Suprapubic skin (tissue), 4 donors: ENCODE measurements around the gene DTNBP1. TPM values are rescaled to one million over a fixed set of nuclear protein-coding genes. Genes with fewer than 3 reads are reported as not detected.
"Not testable (repeated sequence)": the region's sequence is repeated elsewhere in the genome, so short reads cannot be mapped to it uniquely, and the experiment has no call there.

Source experiments
- DNase-seq, 2 donors: peaks; one replicate each; pipeline ENCODE4 v3.0.0-alpha.2; 2019; ENCODE audit warnings: low spot score in 2 of 2
- H3K27ac ChIP-seq: fragments of 200-600 bp; sonication (generic); one replicate; pipeline ENCODE4 v1.5.1; 2019
- H3K27me3 ChIP-seq: fragments of 200-600 bp; sonication (generic); one replicate; pipeline ENCODE4 v1.5.1; 2019
- H3K36me3 ChIP-seq: fragments of 200-600 bp; sonication (generic); one replicate; pipeline ENCODE4 v1.5.1; 2019
- H3K4me1 ChIP-seq: fragments of 200-600 bp; sonication (generic); one replicate; pipeline ENCODE4 v1.5.1; 2019
- H3K4me3 ChIP-seq: fragments of 200-600 bp; sonication (generic); one replicate; pipeline ENCODE4 v1.5.1; 2019; ENCODE audit warnings: mild to moderate bottlenecking
- H3K9me3 ChIP-seq: fragments of 200-600 bp; sonication (generic); one replicate; pipeline ENCODE4 v1.5.1; 2019
- CTCF ChIP-seq, 2 donors: fragments of 200-600 bp in 1 of 2; fragments of 450-650 bp in 1 of 2; sonication (generic) in 1 of 2; IDR thresholded peaks; one replicate each; pipeline ENCODE4 v1.5.1; 2016 to 2019; ENCODE audit warnings: antibody characterized with exemption in 2 of 2, mild to moderate bottlenecking in 1 of 2, moderate library complexity in 1 of 2
- EP300 ChIP-seq: sonication (generic); formaldehyde crosslinking; IDR thresholded peaks from one replicate; pipeline ENCODE4 v1.6.1; 2017; ENCODE audit warnings: antibody characterized with exemption
- POLR2A ChIP-seq, 2 donors: fragments of 450-650 bp; IDR thresholded peaks; one replicate each; pipeline ENCODE4 v1.6.1; 2017; ENCODE audit warnings: antibody characterized with exemption in 2 of 2, mild to moderate bottlenecking in 2 of 2, moderate library complexity in 2 of 2
- POLR2AphosphoS5 ChIP-seq, 3 donors: sonication (generic); formaldehyde crosslinking; IDR thresholded peaks; one replicate each; pipeline ENCODE4 v1.6.1; 2017; ENCODE audit warnings: antibody characterized with exemption in 3 of 3
- WGBS: methylation state at CpG from one replicate; pipeline ENCODE4 v1.1.5; 2018; 5-methylcytosine and 5-hydroxymethylcytosine counted together
- total RNA-seq, 4 donors: library from RNA; depleted of rRNA; stranded (reverse); fragments of >200 nt; gene quantifications; one replicate each; pipeline ENCODE4 v1.1.0, GENCODE V29; 2016

DTNBP1 gene
- total RNA-seq, 4 donors from 2014 or later, result 12.7 to 17.1 (median 16.4) TPM

- H3K9me3 ChIP-seq, result no peaks in the 10 kb centered on the region
- TF ChIP-seq CTCF (IDR thresholded peaks at IDR 0.05), result no peak
- TF ChIP-seq EP300, result no peak
- TF ChIP-seq POLR2AphosphoS5 (IDR thresholded peaks at IDR 0.05), result no peak
- TF ChIP-seq POLR2A (IDR thresholded peaks at IDR 0.05), result no peak
- no peak for DNase-seq
- H3K27me3 ChIP-seq, result no peaks in the 10 kb centered on the region
- no peaks in the 10 kb centered on the region for H3K36me3 ChIP-seq
- no peak overlapping the region for H3K4me3 ChIP-seq
- 93% methylated on average over 2 of the region's 2 CpGs for WGBS
- no peak overlapping the region for H3K27ac ChIP-seq
- H3K4me1 ChIP-seq, result peaks cover 7% of the 10 kb centered on the region
Measured at GRCh38 chr6:15550546-15551123, 112.2 kb downstream of the DTNBP1 start.

- WGBS, result 84% methylated on average over 14 of the region's 14 CpGs
- DNase-seq, result no peak
- Histone ChIP-seq H3K27me3 (no peaks in the 10 kb centered on the region), H3K4me3 (no peak overlapping the region), H3K36me3 (no peaks in the 10 kb centered on the region), H3K27ac (no peak overlapping the region), H3K9me3 (no peaks in the 10 kb centered on the region), H3K4me1 (peaks cover 7% of the 10 kb centered on the region)
- TF ChIP-seq POLR2AphosphoS5 (IDR thresholded peaks at IDR 0.05) (no peak), EP300 (no peak), POLR2A (IDR thresholded peaks at IDR 0.05) (no peak), CTCF (IDR thresholded peaks at IDR 0.05) (no peak)
Measured at GRCh38 chr6:15549371-15549770, 113.5 kb downstream of the DTNBP1 start.

- Histone ChIP-seq H3K4me3 (no peak overlapping the region), H3K27ac (no peak overlapping the region), H3K27me3 (no peaks in the 10 kb centered on the region), H3K4me1 (peaks cover 4% of the 10 kb centered on the region), H3K9me3 (no peaks in the 10 kb centered on the region), H3K36me3 (no peaks in the 10 kb centered on the region)
- 91% methylated on average over 5 of the region's 5 CpGs for WGBS
- TF ChIP-seq CTCF (IDR thresholded peaks at IDR 0.05) (no peak), POLR2AphosphoS5 (IDR thresholded peaks at IDR 0.05) (no peak), POLR2A (IDR thresholded peaks at IDR 0.05) (no peak)
- DNase-seq, result no peak
Measured at GRCh38 chr6:15547400-15547799, 115.4 kb downstream of the DTNBP1 start.

- WGBS, result 90% methylated on average over 5 of the region's 5 CpGs
- Histone ChIP-seq H3K4me1 (peaks cover 4% of the 10 kb centered on the region), H3K27ac (no peak overlapping the region), H3K36me3 (no peaks in the 10 kb centered on the region), H3K27me3 (no peaks in the 10 kb centered on the region), H3K9me3 (no peaks in the 10 kb centered on the region), H3K4me3 (no peak overlapping the region)
- no peak for DNase-seq
- TF ChIP-seq EP300, result no peak
- TF ChIP-seq POLR2AphosphoS5 (IDR thresholded peaks at IDR 0.05), result no peak
- TF ChIP-seq POLR2A (IDR thresholded peaks at IDR 0.05), result no peak
- TF ChIP-seq CTCF (IDR thresholded peaks at IDR 0.05), result no peak
Measured at GRCh38 chr6:15546591-15546990, 116.2 kb downstream of the DTNBP1 start.

- H3K27ac ChIP-seq, result no peak overlapping the region
- no peaks in the 10 kb centered on the region for H3K36me3 ChIP-seq
- H3K4me1 ChIP-seq, result no peaks in the 10 kb centered on the region
- no peaks in the 10 kb centered on the region for H3K9me3 ChIP-seq
- no peak for DNase-seq
- no peaks in the 10 kb centered on the region for H3K27me3 ChIP-seq
- TF ChIP-seq CTCF (IDR thresholded peaks at IDR 0.05) (no peak), POLR2A (IDR thresholded peaks at IDR 0.05) (no peak)
- 87% methylated on average over 4 of the region's 4 CpGs for WGBS
- H3K4me3 ChIP-seq, result no peak overlapping the region
Measured at GRCh38 chr6:15544321-15544900, 118.4 kb downstream of the DTNBP1 start.

- not testable (repeated sequence) for H3K4me1 ChIP-seq, H3K27ac ChIP-seq
- WGBS, result 98% methylated on average over 5 of the region's 5 CpGs
Measured at GRCh38 chr6:15543332-15543917, 119.4 kb downstream of the DTNBP1 start.

More at GRCh38 chr6:15543332-15543917, 119.4 kb downstream of the DTNBP1 start:
- H3K4me3 ChIP-seq, H3K27me3 ChIP-seq, H3K36me3 ChIP-seq, DNase-seq, H3K9me3 ChIP-seq: not testable (repeated sequence)
